HG03432 (cell line): ENCODE measurements around the gene INSIG1.

Experiments used
- ATAC-seq: cut with Tn5 transposase; IDR thresholded peaks from one replicate; pipeline ENCODE4 v1.9.1; 2021; ENCODE audit warnings: mild to moderate bottlenecking, moderate library complexity; ENCODE audit not compliant: unreplicated experiment

INSIG1 gene

DNA sequence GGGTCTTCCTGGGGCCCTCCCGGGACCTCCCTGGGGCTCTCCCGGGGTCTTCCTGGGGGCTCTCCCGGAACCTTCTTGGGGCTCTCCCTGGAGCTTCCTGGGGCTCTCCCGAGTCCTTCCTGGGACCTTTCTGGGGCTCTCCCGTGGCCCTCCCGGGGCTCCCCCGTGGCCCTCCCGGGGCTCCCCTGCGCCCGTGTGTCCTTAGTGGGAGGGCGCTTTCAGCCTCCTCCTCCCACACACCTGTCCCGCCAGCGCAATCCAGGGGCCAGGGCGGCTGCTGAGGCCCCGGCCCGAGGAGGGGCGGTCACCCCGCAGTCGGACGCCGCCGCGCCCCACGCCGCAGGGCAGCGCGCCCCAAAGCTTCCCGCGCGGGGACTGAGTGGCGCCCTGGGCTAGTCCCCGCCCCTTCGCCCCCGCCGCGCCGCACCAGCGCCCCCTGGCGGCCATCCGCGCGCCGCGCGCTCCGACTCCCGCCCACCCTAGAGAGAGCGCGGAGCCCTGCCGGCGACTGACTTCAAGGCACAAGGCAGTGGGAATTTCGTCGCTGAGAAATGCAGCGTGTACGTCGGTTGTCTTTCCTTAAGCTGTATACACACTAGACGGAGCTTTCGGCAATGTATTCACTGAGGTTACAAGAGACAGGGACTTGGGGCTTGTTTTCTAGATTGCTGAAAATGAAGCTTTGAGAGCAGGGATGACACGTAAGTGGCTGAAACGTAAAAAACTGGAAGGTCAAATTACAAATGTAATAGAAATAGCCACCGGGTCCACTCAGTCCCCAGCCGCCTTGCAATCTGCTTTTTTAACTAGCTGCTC, 47.1 kb downstream of the INSIG1 start:
- peak; percentile 93 for ATAC-seq

- no peak for ATAC-seq
Observed at GRCh38 chr7:155345490-155345889, 47.8 kb downstream of the INSIG1 start.

GRCh38 chr7:155346285-155346684, 48.6 kb downstream of the INSIG1 start:
- no peak for ATAC-seq

GRCh38 chr7:155348806-155349205, 51.1 kb downstream of the INSIG1 start:
- ATAC-seq, result no peak

GRCh38 chr7:155349601-155350331, 52.1 kb downstream of the INSIG1 start:
- ATAC-seq, result no peak

- no peak for ATAC-seq
Observed at GRCh38 chr7:155351120-155351870, 53.6 kb downstream of the INSIG1 start.

GRCh38 chr7:155352076-155352752, 54.5 kb downstream of the INSIG1 start:
- ATAC-seq, result no peak

GRCh38 chr7:155352753-155353115, 55.1 kb downstream of the INSIG1 start:
- ATAC-seq, result no peak

DNA sequence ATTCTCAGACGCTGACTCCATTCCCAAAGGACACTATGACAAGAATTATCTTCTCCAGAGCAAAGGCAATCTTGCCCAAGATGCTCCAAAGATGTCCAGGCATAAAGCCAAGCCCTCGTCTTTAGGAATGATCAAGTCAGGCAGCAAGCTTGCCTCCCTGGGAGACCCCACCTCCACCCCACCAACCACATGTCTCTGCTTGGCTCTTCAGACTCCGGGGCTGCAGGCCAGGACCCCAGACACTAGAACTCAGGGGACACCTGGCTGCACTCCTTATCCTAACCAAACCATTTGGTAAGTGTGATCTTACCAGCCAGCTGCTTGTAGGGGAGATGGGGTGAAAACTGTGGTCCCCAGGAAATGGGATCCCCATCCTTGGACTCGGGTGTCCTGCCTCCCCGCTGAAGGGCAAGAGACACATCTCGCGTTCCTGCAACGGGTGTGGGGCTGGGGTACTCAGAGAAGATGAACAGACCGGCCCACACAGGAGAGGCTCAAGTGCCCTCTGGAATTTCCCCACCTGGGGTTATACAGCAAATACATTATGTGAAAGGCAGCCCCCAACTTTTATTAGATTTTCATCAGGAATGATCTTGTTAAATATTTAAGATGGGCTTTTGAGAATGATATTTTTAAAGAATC, 55.7 kb downstream of the INSIG1 start:
- no peak for ATAC-seq

DNA sequence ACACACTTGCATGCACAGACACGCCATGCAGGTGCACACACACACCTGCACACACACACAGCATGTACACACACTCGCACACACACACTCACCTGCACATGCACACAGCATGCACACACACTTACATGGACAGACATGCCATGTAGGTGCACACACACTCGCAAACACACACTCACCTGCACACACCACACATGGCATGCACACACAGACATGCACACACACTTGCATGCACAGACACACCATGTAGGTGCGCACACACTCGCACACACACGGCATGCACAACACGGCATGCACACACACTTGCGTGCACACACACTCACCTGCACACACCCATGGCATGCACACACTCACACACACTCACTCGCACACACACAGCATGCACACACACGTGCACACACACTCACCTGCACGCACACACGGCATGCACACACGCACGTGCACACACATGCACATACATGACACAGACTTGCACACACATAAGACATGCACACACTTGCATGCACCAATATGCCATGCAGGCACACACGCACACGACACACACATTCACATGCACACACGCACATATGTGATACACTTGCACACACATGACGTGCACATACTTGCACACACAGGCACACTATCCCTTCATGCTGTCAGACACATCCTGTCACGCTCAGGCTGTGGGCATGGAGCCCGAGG, 56.8 kb downstream of the INSIG1 start:
- ATAC-seq, result no peak

GRCh38 chr7:155355176-155355575, 57.5 kb downstream of the INSIG1 start:
- ATAC-seq, result no peak

DNA sequence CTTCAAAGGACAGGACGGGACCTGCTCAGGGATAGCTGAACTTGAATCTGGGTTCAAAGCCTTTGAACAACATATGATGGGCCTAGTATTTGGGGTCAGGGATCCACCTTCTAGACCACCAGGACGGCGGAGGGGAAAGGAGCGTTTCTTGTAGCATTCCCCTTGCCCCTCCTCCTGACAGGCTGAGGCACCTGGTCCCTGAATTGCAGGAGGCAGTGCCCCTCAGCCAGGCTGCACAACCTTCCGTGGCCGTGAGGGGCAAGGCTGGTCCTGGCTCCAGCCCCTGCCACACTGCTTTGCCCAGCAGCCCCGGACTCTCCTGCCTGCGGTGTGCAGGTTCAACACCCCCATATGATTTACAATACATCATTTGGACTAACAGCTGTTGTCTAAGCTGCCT, 58.1 kb downstream of the INSIG1 start:
- no peak for ATAC-seq

DNA sequence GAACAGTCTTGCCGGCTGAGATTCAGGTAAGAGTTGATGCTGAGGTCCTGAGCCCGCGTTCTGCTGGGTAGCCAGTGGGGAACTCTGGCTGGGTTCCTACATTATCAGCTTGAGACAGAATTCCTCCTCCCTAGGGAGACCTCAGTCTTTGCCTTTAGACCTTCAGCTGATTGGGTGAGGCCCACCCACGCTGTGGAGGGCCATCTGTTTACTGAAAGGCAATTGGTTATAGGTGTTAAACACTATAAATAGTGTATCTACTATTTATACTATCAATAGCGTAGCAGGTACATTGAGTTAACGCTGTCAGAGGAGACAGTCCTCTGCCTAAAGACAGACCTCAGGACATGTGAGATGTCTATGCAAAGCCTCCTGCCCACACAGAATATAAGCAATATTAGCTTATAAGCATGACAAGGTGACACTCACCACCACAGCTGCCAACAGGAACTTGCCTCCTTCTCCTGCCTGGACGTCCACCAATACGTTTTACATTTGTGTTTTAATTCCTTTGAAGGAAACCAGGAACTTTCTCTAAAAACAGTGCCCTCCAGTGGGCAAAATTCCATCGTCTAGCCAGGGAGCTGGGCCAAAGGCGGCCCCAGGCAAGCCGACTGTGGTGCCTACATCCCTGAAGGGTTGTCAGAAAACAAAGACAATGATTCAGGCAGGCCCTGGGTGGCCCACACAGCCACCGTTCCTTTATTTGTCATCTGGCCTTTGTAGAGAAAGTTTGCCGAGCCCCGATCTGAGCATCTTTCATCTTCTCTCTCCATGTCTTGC, 58.8 kb downstream of the INSIG1 start:
- no peak for ATAC-seq

- no peak for ATAC-seq
Observed at GRCh38 chr7:155357573-155358041, 59.9 kb downstream of the INSIG1 start.

GRCh38 chr7:155358066-155358947, 60.6 kb downstream of the INSIG1 start:
- ATAC-seq, result no peak

DNA sequence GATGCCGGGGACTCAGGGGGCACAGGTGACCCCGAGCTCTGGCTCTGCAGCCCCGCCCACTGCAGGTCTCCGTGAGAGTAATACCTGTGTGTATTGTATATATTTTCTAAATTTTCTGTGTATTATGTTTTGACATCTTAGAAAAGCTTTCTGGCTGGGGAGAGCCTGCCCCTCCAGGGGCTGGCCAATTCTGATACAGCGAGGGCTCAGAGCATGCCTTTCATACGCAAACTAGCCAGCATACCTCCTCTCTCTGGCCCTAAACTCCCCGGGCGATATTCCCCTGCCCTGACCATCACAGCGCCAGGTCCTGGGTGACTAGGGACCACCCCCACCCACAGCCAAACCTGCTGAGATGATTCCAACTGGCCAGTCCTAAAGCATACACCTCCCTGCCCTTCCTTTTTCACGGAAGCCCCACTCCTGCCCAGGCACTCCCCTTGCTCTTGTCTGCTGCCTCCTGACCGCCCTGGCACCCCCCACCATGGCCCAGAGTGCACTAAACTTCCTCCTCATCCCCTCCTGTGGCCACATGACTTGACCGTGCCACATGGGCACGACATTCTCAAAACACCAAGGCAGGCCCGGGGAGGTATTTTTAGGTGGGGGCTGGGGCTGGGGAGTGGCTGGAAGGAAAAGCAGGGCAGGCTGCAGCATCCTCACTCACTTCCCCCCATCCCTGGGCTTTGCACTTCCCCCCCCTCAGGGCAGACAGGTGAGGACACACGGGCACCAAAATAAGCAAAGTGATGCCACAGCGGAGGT, 61.5 kb downstream of the INSIG1 start:
- ATAC-seq, result no peak
